ENCODE measurements around the gene RANBP3L.

DNA sequence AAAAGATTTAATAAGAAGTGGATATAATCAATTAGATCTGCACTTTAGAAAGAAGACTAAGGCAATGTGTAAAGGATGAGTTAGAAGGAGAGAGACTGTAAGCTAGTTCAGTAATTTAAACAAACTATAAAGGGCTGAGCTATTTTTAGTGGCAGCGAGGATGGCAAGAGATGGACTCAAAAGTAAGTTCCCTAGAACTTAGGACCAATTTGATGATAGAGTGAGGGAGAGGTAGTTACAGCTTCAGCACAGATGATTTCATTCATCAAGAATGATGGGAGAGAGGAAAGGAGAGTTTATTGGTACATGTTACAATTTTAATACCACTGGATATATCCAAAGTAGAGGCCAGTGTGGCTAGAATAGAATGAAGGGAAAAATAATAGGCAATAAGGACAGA, 79.1 kb downstream of the RANBP3L start:
- TF ChIP-seq POLR2A (IDR thresholded peaks at IDR 0.05) = no peak
- TF ChIP-seq, protein P1, sequence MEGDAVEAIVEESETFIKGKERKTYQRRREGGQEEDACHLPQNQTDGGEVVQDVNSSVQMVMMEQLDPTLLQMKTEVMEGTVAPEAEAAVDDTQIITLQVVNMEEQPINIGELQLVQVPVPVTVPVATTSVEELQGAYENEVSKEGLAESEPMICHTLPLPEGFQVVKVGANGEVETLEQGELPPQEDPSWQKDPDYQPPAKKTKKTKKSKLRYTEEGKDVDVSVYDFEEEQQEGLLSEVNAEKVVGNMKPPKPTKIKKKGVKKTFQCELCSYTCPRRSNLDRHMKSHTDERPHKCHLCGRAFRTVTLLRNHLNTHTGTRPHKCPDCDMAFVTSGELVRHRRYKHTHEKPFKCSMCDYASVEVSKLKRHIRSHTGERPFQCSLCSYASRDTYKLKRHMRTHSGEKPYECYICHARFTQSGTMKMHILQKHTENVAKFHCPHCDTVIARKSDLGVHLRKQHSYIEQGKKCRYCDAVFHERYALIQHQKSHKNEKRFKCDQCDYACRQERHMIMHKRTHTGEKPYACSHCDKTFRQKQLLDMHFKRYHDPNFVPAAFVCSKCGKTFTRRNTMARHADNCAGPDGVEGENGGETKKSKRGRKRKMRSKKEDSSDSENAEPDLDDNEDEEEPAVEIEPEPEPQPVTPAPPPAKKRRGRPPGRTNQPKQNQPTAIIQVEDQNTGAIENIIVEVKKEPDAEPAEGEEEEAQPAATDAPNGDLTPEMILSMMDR (IDR thresholded peaks at IDR 0.05) = no peak
- no peak for TF ChIP-seq EP300 (IDR thresholded peaks at IDR 0.05)
- no peak for TF ChIP-seq POLR2AphosphoS5 (IDR thresholded peaks at IDR 0.05)

Measured in stomach (tissue), 4 donors.